ENCODE data around the gene RAD51B. TPM values are rescaled to one million over a fixed set of nuclear protein-coding genes. Genes with fewer than 3 reads are reported as not detected.

Gene RAD51B
- total and polyA plus RNA-seq, 2 of the 13 experiments (the other 11 are each of a cell fraction or from before 2014, with no cell fraction given): 7.0 to 9.5 TPM

- CTCF ChIA-PET (ENCODE audit: low intra/inter-chr PET ratio, low total read pairs): no interaction called here
These were observed 852.3 kb downstream of the RAD51B start for GRCh38 chr14:68671909-68672308.

More at GRCh38 chr14:68671909-68672308, 852.3 kb downstream of the RAD51B start:
- 0% methylated on average over 2 of the region's 2 CpGs for WGBS (ENCODE audit: low lambda C conversion rate)
- no peak for ATAC-seq
- Histone ChIP-seq H3K27ac (ENCODE audit: extremely low read length, insufficient read depth, low read length) (no peak overlapping the region), H3K36me3 (replicated peaks in 1 of 2; ENCODE audit: control insufficient read depth in 1 of 2, insufficient read depth in 2 of 2, low read length in 2 of 2) (no peaks in the 10 kb centered on the region), H4K20me1 (ENCODE audit: insufficient read depth, low read length) (no peaks in the 10 kb centered on the region), H3K4me2 (ENCODE audit: low read depth, low read length) (no peak overlapping the region), H2AFZ (ENCODE audit: low read length) (no peak overlapping the region), H3K79me2 (ENCODE audit: insufficient read depth, low read length) (no peaks in the 10 kb centered on the region), H3K9me3 (ENCODE audit: low read length) (no peaks in the 10 kb centered on the region), H3K4me1 (ENCODE audit: insufficient read depth, low read length) (peaks cover 41% of the 10 kb centered on the region), H3K27me3 (ENCODE audit: control insufficient read depth in 1 of 2, insufficient read depth in 2 of 2, low read length in 2 of 2) (0 out of 5 replicates have a peak, but pooled peaks cover 0 to 1% of the 10 kb centered on the region in 2 experiments), H3K4me3 (replicated peaks in 1 of 3; ENCODE audit: insufficient read depth in 1 of 3, low read depth in 2 of 3, low read length in 3 of 3) (no peak overlapping the region), H3K9ac (ENCODE audit: insufficient read depth, low read depth, low read length) (no peak overlapping the region)
- POLR2A ChIA-PET: no interaction called here
- FAIRE-seq: no peak
- TF ChIP-seq HOXD1 (CRISPR knock-in tag; IDR thresholded peaks at IDR 0.05) (no peak), MYPOP (CRISPR knock-in tag; IDR thresholded peaks at IDR 0.05) (no peak), ZNF431 (CRISPR knock-in tag; IDR thresholded peaks at IDR 0.05; ENCODE audit: borderline replicate concordance, low read depth) (no peak), ARNT2 (CRISPR knock-in tag; IDR thresholded peaks at IDR 0.05; ENCODE audit: low read depth) (no peak), ZNF672 (CRISPR knock-in tag; IDR thresholded peaks at IDR 0.05) (no peak), SP140L (CRISPR knock-in tag; IDR thresholded peaks at IDR 0.05; ENCODE audit: borderline replicate concordance) (no peak), ZMYM4 (CRISPR knock-in tag; IDR thresholded peaks at IDR 0.05) (no peak), THAP11 (CRISPR knock-in tag; IDR thresholded peaks at IDR 0.05) (no peak), UBTF (CRISPR knock-in tag; IDR thresholded peaks at IDR 0.05) (no peak), LRRFIP1 (CRISPR knock-in tag; conservative IDR thresholded peaks at IDR 0.05) (no peak), PLRG1 (conservative IDR thresholded peaks at IDR 0.05) (no peak)
- in situ Hi-C loops (cut with HindIII; ENCODE audit: extremely low pct_ligation_motif_present, low pct_unique_long_range_greater_than_20kb) (loop anchor here (25.0 kb wide), 1 partner anchor 735 kb away; no protein-coding TSS in a partner anchor), intact Hi-C loops (cut with micrococcal nuclease; ENCODE audit: unreplicated experiment) (no loop called here)
- no peak for DNase-seq (ENCODE audit: low spot score)
- BruUV-seq (replicated peaks): no TSS peak

Measured in HepG2 (cell line).